Memory B cell (primary cell): ENCODE results near the gene UBE2R2.
"Not testable (repeated sequence)": the region's sequence is repeated elsewhere in the genome, so short reads cannot be mapped to it uniquely, and the experiment has no call there.

Source experiments
- ATAC-seq: fragments of 150-1000 bp; cut with Tn5 transposase; 2 replicates; pipeline ENCODE4 v1.10.0; 2021; ENCODE audit warnings: low read depth, mild to moderate bottlenecking, moderate library complexity
- DNase-seq, 2 donors: peaks; one replicate each; pipeline ENCODE4 v3.0.0; 2022; ENCODE audit warnings: low spot score in 2 of 2
- H3K27ac Mint-ChIP-seq: one replicate; pipeline ENCODE4 v1.8.0; 2022; ENCODE audit warnings: mild to moderate bottlenecking, moderate library complexity, mixed read lengths
- H3K27me3 Mint-ChIP-seq: one replicate; pipeline ENCODE4 v1.8.0; 2022; ENCODE audit warnings: mixed read lengths
- H3K36me3 Mint-ChIP-seq: one replicate; pipeline ENCODE4 v1.8.0; 2022; ENCODE audit warnings: mild to moderate bottlenecking, mixed read lengths
- H3K4me1 Mint-ChIP-seq: one replicate; pipeline ENCODE4 v1.8.0; 2022; ENCODE audit warnings: mixed read lengths
- H3K4me3 Mint-ChIP-seq: one replicate; pipeline ENCODE4 v1.8.0; 2022; ENCODE audit warnings: mild to moderate bottlenecking, moderate library complexity, mixed read lengths
- H3K9me3 Mint-ChIP-seq: one replicate; pipeline ENCODE4 v1.8.0; 2022; ENCODE audit warnings: mixed read lengths

Gene UBE2R2

GRCh38 chr9:33816327-33817252 is at the start of gene UBE2R2:
TSS of gene UBE2R2 (plus strand) at chr9:33817160. CDS start at chr9:33817758, 598 bp downstream.
- peak within 1 kb of the TSS; percentile 94 for H3K4me3 Mint-ChIP-seq
- no peaks in the 10 kb centered on the region for H3K9me3 Mint-ChIP-seq
- H3K27me3 Mint-ChIP-seq, result no peaks in the 10 kb centered on the region
- DNase-seq, result peak; percentile 82 to 86
- H3K4me1 Mint-ChIP-seq, result peaks cover 35% of the 10 kb centered on the region
- ATAC-seq, result peak; percentile 73
- peak within 1 kb of the TSS; percentile 98 for H3K27ac Mint-ChIP-seq
- H3K36me3 Mint-ChIP-seq, result no peaks in the 10 kb centered on the region

GRCh38 chr9:33770156-33770880 is 46.6 kb upstream of the UBE2R2 start:
- H3K4me1 Mint-ChIP-seq, ATAC-seq, H3K9me3 Mint-ChIP-seq, H3K27ac Mint-ChIP-seq, DNase-seq, H3K36me3 Mint-ChIP-seq, H3K27me3 Mint-ChIP-seq, H3K4me3 Mint-ChIP-seq: not testable (repeated sequence)

- H3K27ac Mint-ChIP-seq, H3K36me3 Mint-ChIP-seq, H3K27me3 Mint-ChIP-seq, ATAC-seq, H3K9me3 Mint-ChIP-seq, H3K4me1 Mint-ChIP-seq, DNase-seq, H3K4me3 Mint-ChIP-seq: not testable (repeated sequence)
Measured at GRCh38 chr9:33773135-33773534, 43.8 kb upstream of the UBE2R2 start.

- H3K4me3 Mint-ChIP-seq, H3K4me1 Mint-ChIP-seq, ATAC-seq, H3K36me3 Mint-ChIP-seq, H3K27me3 Mint-ChIP-seq, H3K9me3 Mint-ChIP-seq, DNase-seq, H3K27ac Mint-ChIP-seq: not testable (repeated sequence)
Measured at GRCh38 chr9:33774074-33774659, 42.8 kb upstream of the UBE2R2 start.

GRCh38 chr9:33776578-33776977 is 40.4 kb upstream of the UBE2R2 start:
- ATAC-seq, result no peak
- no peak for DNase-seq
- Mint-ChIP-seq H3K36me3 (no peaks in the 10 kb centered on the region), H3K27ac (no peak overlapping the region), H3K27me3 (peaks cover 14% of the 10 kb centered on the region), H3K4me3 (peak overlapping the region; percentile 6), H3K9me3 (peaks cover 2% of the 10 kb centered on the region), H3K4me1 (peaks cover 2% of the 10 kb centered on the region)

GRCh38 chr9:33778700-33779351 is 38.1 kb upstream of the UBE2R2 start:
- H3K9me3 Mint-ChIP-seq, result peaks cover 2% of the 10 kb centered on the region
- no peak overlapping the region for H3K27ac Mint-ChIP-seq
- no peak overlapping the region for H3K4me3 Mint-ChIP-seq
- ATAC-seq (peak; percentile 87), DNase-seq (peak; percentile 40 to 51)
- peaks cover 2% of the 10 kb centered on the region for H3K4me1 Mint-ChIP-seq
- H3K36me3 Mint-ChIP-seq, result no peaks in the 10 kb centered on the region
- peaks cover 14% of the 10 kb centered on the region for H3K27me3 Mint-ChIP-seq

GRCh38 chr9:33780276-33780675 is 36.7 kb upstream of the UBE2R2 start:
- Mint-ChIP-seq H3K4me3 (no peak overlapping the region), H3K4me1 (peaks cover 2% of the 10 kb centered on the region), H3K27me3 (peaks cover 15% of the 10 kb centered on the region), H3K9me3 (peaks cover 2% of the 10 kb centered on the region), H3K27ac (no peak overlapping the region), H3K36me3 (no peaks in the 10 kb centered on the region)
- no peak for DNase-seq
- no peak for ATAC-seq

GRCh38 chr9:33781736-33782135 is 35.2 kb upstream of the UBE2R2 start:
- Mint-ChIP-seq H3K4me1 (peaks cover 9% of the 10 kb centered on the region), H3K4me3 (no peak overlapping the region), H3K27ac (no peak overlapping the region), H3K36me3 (no peaks in the 10 kb centered on the region), H3K9me3 (no peaks in the 10 kb centered on the region), H3K27me3 (peaks cover 16% of the 10 kb centered on the region)
- ATAC-seq (no peak), DNase-seq (no peak)

- Mint-ChIP-seq H3K9me3 (no peaks in the 10 kb centered on the region), H3K36me3 (no peaks in the 10 kb centered on the region), H3K27me3 (peaks cover 16% of the 10 kb centered on the region), H3K4me1 (peaks cover 9% of the 10 kb centered on the region), H3K27ac (no peak overlapping the region), H3K4me3 (no peak overlapping the region)
- no peak for ATAC-seq
- no peak for DNase-seq
Measured at GRCh38 chr9:33782395-33783152, 34.4 kb upstream of the UBE2R2 start.

- H3K4me3 Mint-ChIP-seq, result no peak overlapping the region
- H3K36me3 Mint-ChIP-seq, result no peaks in the 10 kb centered on the region
- no peak overlapping the region for H3K27ac Mint-ChIP-seq
- DNase-seq (no peak), ATAC-seq (peak; percentile 53)
- peaks cover 13% of the 10 kb centered on the region for H3K27me3 Mint-ChIP-seq
- no peaks in the 10 kb centered on the region for H3K9me3 Mint-ChIP-seq
- peaks cover 7% of the 10 kb centered on the region for H3K4me1 Mint-ChIP-seq
Measured at GRCh38 chr9:33785914-33786313, 31.0 kb upstream of the UBE2R2 start.

GRCh38 chr9:33786681-33787080 is 30.3 kb upstream of the UBE2R2 start:
- H3K4me1 Mint-ChIP-seq, result peaks cover 7% of the 10 kb centered on the region
- peaks cover 11% of the 10 kb centered on the region for H3K27me3 Mint-ChIP-seq
- DNase-seq (no peak), ATAC-seq (no peak)
- no peak overlapping the region for H3K27ac Mint-ChIP-seq
- no peaks in the 10 kb centered on the region for H3K36me3 Mint-ChIP-seq
- H3K4me3 Mint-ChIP-seq, result no peak overlapping the region
- no peaks in the 10 kb centered on the region for H3K9me3 Mint-ChIP-seq

GRCh38 chr9:33787839-33788238 is 29.1 kb upstream of the UBE2R2 start:
- Mint-ChIP-seq H3K27me3 (peaks cover 12% of the 10 kb centered on the region), H3K4me1 (peaks cover 7% of the 10 kb centered on the region), H3K27ac (no peak overlapping the region), H3K36me3 (no peaks in the 10 kb centered on the region), H3K4me3 (no peak overlapping the region), H3K9me3 (no peaks in the 10 kb centered on the region)
- no peak for DNase-seq
- ATAC-seq, result no peak

- H3K27me3 Mint-ChIP-seq, ATAC-seq, H3K27ac Mint-ChIP-seq, DNase-seq, H3K9me3 Mint-ChIP-seq, H3K4me3 Mint-ChIP-seq, H3K4me1 Mint-ChIP-seq, H3K36me3 Mint-ChIP-seq: not testable (repeated sequence)
Measured at GRCh38 chr9:33789429-33789828, 27.5 kb upstream of the UBE2R2 start.
